HG02798 (cell line): ENCODE data around the gene BSN.

Experiments used
- ATAC-seq: cut with Tn5 transposase; IDR thresholded peaks from one replicate; pipeline ENCODE4 v1.9.1; 2021; ENCODE audit warnings: mild to moderate bottlenecking; ENCODE audit not compliant: unreplicated experiment, poor library complexity

The BSN gene

DNA sequence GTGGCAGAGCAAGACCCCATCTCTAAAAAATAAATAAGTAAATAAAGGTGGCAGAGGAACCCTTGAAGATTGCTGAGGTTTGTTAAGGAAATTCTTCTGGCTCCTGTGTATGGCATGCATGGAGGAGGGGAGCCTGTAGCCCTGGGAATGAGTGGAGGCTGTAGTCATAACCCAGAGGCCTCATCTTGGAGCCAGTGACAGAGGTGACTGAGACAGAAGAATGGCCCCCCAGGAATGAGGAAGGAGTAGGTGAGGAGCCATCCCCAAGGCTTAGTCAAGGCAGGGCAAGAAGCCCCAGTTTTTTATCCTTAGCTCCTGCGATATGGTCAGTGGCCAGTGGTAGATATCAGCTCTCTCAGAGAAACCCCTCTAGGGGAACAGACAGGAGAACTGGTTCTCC lies 46.5 kb downstream of the BSN start:
- no peak for ATAC-seq

DNA sequence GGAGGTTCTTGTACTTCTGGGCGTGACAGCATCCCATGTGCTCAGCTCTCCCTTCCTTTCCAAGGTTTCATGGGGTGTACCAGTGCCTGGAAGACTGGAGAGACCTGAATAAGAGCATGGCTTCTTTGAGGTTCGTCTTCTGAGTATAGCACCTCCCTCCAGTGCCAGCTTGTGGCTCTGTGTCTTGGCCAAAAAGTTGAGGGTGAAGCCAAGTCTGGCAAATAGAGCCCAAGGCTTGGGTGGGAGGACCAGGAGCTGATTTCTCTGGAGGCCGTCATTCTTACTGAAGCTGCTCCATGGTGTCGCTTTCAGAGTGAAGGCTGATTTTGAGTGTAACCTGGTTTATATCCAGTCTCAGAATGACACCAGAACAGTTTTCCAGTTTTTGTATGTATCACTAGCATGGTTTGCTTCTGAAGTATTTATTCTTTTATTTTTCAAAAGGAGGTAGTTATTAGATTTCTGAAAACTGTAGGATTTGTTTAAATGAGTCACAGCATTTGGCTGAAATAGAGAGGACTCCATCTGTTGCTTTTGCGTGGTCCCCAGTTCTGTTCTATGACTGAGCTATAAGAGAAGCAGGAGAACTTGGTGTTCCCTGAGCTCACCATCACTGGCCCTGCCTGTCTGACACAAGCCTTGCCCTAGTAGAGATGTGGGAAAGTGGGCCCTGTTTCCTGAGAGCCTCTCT lies 47.2 kb downstream of the BSN start:
- no peak for ATAC-seq

DNA sequence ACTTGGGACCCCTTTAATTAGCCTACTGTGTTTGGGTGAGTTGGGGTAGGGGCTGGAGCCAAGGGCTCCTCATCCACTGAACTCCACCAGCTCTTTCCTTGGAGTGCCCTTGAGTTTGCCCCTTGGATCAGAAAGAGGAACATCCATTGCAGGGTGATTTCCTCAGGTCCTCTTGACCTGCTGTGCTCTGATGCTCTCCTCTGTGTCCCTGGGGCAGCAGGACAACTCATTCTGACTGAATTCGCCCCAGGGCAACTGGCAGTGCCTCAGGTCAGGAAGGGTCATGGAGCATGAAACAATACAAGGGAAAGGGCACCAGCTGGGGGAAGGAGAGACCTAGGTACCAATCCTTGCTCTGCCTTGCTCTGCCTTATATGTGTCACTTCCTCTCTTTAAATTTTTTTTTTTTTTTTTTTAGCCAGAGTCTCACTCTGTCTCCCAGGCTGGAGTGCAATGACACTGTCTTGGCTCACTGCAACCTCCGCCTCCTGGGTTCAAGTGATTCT lies 47.8 kb downstream of the BSN start:
- ATAC-seq: no peak

DNA sequence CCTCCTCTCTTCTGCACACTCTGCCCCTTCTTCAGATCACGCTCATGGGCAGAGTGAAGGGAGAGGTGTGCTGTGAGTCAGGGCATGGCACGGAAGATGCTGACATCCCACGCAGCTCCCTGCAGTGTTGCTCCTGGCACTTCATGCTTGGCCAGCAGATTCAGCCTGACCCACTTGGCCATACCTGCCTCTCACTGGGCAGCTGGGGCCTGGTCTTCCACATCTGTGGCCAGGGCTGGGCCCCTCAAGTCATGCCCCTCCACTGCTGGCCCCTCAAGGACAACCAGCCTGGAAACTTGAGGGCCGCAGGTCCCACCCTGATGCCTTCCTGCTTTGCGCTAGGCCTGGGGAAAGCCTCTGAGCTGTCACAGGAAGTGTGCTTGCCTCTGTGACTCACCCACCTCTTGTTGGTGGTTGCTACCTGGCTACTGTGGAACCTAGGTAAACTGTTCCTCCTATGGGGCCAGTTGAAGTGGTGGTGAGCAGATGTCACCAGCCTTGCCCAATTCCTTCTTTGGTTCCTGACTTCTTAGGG lies 48.7 kb downstream of the BSN start:
- no peak for ATAC-seq

DNA sequence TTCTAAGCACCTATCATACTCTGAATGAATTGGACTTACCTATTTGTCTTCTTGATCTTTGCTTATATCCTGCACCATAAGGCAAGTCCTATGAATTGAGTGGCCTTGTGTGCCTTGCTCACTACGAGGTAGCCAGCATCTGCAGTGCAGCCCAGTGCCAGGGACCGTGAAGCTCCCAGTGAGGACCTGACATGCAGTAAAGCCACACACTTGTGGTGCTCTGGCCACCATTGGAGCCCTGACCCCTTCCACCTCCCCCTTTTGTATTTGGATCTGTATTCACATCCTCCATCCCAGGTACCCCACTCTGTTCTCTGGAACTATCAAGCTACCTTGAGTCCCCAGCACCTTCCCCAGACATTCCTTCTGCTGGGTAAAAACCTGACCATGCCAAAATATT lies 52.1 kb downstream of the BSN start:
- no peak for ATAC-seq

DNA sequence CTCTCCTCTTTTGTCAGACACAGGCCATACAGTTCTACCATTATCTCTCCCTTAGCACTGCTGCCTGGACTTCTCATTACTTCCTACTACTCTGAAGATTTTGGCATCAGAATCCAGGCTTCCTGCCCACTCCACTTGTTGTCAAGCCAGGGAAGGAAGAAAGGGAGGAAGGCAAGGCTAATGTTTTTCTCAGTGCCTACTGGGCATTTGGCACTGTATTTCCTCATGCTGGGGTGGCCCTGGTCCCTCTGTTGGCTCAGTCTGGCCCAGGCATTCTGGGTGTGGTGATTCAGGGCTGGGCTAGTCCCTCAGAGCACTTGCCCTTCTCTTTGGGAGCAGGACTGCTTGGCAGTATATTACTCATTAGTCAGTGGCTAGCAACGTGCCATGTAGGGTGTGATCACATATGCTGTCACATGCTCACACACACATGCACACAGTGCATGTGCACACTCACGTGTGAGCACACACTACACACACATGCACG lies 52.9 kb downstream of the BSN start:
- ATAC-seq: no peak

DNA sequence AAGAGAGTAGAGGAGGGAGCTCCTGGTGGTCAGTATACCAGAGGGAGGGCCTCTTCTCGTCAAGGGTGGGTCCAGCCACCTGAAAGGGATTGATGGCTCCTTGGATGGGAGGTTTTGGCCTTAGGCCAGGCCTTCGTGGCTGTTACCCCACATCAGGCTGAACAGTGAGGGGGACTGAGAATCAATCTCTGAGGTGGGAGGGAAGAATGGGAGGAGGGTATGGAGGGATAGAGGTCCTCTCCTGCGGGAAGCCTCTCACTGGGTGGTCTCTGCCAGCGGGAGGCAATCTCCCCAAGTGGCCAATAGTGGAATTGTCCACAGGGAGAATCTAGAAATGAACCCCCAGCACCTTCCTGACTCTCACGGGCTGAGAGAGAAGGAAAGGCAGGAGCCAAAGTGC lies 53.5 kb downstream of the BSN start:
- ATAC-seq: no peak

DNA sequence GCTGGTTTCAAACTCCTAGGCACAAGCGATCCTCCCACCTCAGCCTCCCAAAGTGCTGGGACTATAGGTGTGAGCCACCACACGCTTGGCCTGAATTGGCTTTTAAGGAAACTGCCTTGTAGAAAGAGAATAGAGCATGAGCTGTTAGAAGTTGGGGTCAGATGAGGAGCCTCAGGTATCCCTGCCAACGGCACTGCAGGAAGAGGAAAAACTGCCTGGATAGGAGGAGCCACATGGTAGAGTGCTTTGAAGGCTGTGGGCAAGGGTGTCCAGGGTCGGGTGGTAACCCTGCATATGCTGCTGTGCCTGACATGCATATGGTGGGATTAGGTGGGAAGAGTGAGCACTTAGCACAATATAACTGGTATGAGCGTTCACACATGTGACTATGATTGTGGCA lies 55.0 kb downstream of the BSN start:
- ATAC-seq: no peak

DNA sequence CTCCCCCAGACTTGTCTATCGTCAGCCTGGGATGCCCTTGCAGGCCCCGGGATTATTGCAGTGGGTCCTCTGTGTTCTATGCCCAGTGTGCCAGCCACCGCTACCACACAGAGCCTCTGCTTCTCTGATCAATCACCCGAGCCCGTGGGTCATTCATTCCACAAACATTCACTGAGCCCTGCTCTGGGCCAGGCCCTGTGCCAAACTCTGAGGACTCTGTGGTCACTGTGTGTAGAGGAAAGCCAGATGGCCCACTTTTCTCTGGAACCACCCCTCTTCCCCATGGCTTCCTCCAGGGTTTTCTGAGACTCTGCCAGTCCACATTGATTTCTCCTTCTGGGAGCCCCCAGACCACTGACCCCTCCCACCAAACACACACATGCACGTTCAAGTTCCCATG lies 55.5 kb downstream of the BSN start:
- ATAC-seq: no peak

DNA sequence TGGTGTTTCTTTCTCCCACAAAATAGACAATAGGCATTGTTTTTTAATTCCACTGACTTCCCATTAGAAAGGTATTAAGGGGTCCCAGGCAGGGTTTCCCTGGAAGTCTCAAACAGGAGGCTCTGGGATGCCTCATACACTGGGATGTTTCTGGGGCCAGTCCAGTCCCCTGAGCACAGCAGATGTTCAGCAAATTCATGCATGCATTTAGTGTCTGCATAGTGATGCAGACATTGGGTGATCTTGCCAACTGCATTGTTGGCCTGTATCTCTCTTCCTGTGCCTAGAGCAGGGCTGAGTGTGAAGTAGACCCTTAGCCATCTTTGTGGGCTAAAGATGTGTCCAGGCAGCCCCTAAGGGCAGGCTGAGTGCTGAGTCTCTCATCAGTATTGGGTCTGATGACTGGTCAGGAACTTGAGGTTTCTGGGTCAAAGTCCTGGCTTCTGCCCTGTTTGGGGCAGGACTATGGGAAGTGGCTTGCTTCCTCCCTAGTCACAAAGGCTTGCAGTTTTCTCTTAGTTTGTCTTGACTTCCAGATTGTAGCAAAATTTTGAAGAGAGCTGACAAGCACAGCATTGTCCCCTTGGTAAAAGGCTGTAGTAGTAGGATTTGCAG lies 56.5 kb downstream of the BSN start:
- no peak for ATAC-seq

DNA sequence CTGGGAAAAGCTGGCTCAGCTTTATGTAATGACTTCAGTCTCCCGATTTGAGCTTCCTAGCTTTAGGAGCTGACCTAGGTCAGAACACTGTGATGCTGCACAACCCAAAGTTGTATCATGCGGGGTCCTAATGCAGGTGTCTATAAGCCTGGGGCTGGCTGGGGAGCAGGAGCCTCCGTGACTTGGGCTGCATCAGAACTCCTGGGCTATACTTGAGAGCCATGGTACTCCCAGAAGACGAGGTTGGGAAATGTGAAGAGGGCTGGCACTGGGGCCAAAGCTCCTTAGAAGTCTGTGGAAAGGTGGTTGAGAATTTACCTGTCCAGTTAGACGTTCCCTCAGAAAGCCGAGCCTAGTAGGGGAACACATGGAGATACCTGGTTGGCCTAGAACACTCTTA lies 57.0 kb downstream of the BSN start:
- no peak for ATAC-seq

DNA sequence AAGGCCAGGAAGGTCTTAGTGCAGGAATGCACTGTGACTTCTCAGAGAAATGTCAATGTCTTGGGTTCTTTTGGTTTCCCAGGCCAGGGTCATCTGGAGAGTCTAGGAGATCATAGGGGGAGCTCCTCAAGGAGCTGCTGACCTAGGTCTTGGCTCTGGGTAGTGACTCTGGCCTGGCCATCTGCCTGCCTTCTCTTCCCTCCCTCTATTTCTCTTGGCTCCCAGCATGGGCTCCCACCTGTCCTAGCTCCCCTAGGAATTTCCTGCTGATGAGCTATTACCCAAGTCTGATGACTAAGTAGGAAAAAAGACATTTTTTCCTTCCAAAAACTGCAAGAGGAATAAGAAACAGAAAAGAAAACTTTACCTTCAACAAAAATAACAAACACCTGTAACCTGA lies 57.4 kb downstream of the BSN start:
- ATAC-seq: no peak

DNA sequence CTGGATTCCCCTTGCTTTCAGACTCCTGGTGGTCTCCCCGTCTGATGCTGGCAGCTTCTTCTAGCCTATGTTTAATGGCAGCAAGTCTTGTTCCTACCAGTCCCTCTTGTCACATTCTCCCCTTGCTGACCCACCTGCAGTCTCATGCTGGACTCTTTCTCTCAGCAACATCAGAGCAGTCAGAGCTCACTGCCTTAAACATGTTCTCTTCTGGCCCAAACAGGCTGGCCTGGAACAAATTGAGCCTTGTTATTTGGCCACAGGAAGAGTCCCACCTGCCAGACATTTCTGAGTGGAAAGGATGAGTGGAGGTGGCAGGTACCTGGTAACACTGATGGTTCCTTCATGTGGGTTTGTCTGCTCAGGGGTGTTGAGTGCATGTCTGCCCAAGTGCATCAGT lies 60.7 kb downstream of the BSN start:
- no peak for ATAC-seq

DNA sequence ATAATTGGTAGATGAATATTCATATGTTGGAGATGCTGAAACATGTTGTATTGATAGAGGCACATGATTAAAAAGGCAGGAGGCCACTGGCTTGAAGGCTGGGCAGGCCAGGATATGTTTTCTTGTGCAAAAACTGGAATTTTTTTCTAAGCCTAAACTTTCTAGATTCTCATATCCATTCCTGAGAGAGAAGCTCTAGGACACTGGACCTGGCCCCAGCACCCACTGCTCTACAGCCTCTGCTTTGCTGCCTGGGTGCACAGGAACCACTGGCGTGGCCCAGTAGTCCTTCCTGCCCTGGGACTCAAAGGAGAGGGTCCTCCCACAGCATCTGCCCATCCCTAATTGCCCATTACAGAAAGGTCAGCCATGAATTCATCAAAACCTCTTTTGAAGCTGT lies 61.8 kb downstream of the BSN start:
- no peak for ATAC-seq

DNA sequence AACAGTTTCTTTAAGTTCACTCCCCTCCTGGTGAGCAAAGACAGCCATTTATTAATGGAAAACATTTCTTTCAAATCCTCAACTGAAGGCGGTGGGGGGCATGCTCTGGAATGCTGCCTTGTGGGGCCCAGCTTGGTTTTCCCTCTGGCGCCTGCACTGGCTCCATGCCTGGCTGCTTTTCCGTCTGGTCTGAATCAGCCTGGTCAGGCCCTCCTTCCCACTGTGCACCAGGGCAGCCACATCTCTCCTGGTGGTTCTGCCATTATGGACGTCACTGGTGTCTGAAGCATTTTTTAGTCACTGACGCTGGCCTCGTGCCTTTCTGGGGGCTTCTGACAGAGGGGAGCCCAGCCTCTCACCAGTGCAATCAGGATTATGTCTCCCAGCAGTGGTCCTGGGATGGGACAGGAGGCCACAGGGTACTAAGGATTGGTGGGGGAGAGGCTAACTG lies 62.2 kb downstream of the BSN start:
- ATAC-seq: no peak

DNA sequence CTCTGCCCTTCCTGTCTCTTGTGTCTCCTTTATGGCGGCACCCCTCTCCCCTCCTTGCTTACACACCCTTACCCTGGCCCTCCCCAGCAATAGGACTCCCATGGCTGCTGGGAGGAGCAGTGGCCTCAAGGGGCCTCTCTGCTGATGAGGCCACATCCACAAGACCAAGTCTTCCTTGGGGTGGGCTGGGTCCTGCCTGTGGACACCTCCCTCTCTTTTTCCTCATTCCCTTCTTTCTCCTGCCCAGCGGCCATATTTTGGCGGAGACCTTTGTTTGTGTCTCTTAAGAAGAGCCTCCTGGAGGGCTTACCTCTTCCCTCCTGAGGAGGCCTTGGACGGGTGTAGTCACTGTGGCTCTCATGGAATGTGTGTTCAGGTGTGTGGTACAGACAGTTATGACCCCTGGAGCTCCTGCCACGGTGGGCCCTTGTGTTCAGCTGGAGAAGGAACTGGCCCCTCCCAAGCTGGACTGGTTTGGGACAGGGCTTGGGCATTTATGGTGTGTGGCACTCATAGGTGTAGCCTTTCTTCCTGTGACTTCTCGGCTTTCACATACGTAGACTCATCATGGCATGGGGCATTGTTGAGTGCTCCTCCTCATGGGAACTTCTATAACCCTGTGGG lies 63.2 kb downstream of the BSN start:
- no peak for ATAC-seq

DNA sequence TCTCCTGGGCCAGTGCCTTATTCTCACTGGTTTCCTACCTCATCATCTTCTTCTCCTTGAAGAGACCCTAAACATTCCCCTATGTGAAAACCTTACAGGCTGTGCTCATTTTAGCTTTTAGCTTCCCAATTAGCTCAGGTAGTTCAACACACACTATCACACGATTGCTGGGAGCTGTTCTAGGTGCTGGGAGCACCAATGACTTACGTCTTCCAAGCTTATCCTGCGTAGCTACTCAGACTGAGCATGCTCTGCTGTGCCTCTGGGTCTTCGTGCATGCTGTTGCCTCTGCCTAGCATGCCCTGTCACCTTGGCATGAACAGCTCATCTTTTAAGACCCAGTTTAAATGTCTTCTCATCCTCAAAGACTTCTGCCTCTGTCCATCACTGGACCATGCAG lies 64.1 kb downstream of the BSN start:
- no peak for ATAC-seq

DNA sequence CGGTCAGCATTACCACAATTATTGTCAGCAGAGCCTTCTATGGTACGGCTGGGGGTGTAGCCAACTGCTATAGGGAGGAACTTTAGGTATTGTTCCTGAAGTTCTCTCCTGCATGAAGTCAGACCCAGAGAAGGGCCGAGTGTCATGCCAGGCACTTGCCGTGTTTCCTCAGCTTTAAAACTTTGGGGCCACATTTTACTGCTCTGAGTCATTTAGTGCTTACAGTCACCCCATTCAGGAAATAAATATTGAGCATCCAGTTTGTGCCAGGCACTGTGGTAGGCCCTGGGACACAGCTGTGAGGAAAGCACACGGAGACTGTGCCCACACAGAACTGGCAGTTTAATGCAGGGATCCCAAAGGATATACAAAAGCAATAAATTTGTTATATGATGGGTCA lies 65.4 kb downstream of the BSN start:
- no peak for ATAC-seq

DNA sequence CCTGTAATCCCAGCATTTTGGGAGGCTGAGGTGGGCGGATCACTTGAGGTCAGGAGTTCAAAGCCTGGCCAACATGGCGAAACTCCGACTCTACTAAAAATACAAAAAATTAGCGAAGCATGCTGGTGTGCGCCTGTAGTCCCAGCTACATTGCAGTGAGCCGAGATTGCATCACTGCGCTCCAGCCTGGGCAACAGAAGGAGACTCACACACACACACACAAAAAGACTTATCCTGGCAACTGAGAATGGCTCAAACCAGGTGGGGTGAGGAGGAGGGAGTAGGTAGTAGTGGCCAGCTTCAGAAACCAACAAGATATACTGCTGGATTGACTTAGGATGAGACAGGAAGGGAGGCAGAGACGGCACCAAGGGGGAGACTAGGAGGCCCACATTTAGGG lies 66.5 kb downstream of the BSN start:
- no peak for ATAC-seq

DNA sequence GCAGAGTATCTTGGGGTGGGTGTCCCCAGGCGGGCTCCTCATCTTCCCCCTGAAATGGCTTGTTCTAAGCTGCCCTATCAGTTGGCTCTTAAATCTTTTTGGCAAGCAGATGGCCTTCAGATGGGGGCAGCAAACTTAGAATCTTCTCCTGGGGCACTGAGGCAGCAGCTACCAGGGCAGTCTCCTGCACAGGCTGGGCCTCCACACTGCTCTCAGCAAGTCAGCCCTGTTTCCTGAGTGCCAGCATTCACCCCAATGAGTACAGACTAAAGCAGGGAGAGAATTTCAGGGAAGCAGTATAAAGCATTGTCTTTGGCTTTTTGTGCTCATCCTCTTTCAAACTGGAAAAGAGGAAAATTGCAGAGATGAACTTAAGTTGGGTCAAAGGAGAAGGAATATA lies 68.8 kb downstream of the BSN start:
- no peak for ATAC-seq

DNA sequence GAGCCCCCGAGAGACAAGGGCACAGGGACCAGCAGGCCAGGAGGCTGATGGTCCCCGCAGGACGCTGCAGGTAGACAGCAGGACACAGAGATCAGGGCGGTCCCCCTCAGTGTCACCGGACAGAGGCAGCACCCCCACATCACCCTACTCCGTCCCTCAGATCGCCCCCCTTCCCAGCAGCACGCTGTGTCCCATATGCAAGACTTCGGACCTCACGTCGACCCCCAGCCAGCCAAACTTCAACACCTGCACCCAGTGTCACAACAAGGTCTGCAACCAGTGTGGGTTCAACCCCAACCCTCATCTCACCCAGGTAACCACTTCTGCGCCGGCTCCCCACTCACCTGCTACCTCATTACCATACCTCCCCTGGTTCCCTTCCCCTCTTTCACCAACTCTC lies 70.8 kb downstream of the BSN start:
- ATAC-seq: no peak
